VCaP (cell line): ENCODE data around the gene CLEC20A.

Experiments
- H3K27ac ChIP-seq: fragments of 450-650 bp; 2 replicates; pipeline ENCODE4 v1.5.1; 2017
- TF ChIP-seq, protein P1 (sequence below): fragments of 450-650 bp; conservative IDR thresholded peaks from 2 replicates; pipeline ENCODE4 v1.5.1; 2017; ENCODE audit warnings: mild to moderate bottlenecking, moderate library complexity

The CLEC20A gene

GRCh38 chr1:178502856-178503255 is 6.1 kb upstream of the CLEC20A start:
- TF ChIP-seq, protein P1, sequence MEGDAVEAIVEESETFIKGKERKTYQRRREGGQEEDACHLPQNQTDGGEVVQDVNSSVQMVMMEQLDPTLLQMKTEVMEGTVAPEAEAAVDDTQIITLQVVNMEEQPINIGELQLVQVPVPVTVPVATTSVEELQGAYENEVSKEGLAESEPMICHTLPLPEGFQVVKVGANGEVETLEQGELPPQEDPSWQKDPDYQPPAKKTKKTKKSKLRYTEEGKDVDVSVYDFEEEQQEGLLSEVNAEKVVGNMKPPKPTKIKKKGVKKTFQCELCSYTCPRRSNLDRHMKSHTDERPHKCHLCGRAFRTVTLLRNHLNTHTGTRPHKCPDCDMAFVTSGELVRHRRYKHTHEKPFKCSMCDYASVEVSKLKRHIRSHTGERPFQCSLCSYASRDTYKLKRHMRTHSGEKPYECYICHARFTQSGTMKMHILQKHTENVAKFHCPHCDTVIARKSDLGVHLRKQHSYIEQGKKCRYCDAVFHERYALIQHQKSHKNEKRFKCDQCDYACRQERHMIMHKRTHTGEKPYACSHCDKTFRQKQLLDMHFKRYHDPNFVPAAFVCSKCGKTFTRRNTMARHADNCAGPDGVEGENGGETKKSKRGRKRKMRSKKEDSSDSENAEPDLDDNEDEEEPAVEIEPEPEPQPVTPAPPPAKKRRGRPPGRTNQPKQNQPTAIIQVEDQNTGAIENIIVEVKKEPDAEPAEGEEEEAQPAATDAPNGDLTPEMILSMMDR: no peak
- no peak overlapping the region for H3K27ac ChIP-seq

- no peak overlapping the region for H3K27ac ChIP-seq
- TF ChIP-seq, protein P1: no peak
Measured at GRCh38 chr1:178502330-178502714, 5.6 kb upstream of the CLEC20A start.

DNA sequence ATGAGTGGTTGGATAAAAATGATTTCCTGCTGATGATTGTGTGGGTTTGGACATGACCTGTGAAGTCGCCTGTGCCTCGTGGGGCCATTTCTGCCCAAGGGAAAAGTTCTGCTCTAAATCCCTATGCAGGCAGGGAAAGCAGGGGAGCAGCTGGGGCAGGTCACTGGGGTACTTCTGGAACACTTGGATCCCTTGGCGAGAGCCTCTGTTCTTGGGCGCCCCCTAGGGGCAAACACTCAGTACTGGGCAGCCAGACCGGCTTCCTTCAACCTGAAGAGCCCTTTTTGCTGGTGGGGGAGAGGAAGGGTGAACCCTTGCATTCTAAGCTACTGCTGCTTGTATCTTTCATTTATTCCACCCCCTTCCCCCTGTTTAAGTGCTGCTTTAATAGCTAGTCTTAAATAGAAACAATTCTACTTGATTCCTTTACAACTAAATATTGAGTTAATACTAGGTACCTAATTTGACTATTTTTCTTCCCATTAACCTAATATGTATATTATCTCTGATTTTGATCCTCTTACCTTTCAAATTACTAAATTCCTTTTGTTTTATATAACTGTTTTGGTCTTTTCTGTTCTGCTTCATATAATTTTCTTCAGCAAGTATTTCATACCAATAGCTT is 5.1 kb upstream of the CLEC20A start:
- no peak overlapping the region for H3K27ac ChIP-seq
- TF ChIP-seq, protein P1: peak; percentile 80

GRCh38 chr1:178500936-178501554 is 4.3 kb upstream of the CLEC20A start:
- no peak overlapping the region for H3K27ac ChIP-seq
- TF ChIP-seq, protein P1: no peak

DNA sequence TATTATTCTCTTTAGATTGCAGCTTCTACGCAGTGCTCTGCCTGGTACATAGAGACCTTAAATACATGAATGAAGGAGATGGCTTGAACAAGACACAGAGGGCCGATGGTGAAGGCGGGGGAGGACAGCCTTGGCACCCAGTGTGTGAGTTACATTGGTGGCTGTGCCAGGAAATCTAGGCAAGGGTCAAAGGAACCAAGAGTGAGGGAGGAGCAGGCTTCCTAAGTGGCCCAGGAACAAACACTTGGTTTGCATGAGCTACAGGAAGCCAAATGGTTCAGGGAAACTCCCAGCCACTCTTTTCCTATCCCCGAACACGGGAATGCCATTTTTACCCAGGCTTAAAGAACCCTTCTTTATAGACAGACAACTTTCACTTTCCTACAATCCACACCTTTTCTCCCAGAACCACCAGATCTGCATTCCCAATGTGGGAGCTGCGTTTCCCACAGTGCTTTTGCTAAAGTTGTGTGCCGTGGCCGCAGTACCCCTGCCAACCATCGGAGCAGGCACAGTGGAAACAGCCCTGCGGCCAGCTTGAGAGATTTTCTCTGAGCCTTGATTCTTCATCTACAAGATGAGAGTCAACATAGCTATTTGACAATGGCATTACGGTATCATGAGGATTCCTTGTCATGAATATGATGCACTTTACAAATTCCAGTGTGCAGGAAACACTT is 3.5 kb upstream of the CLEC20A start:
- no peak overlapping the region for H3K27ac ChIP-seq
- TF ChIP-seq, protein P1: peak; percentile 42; the same call in 1 of the 2 replicates

GRCh38 chr1:178498896-178499675 is 2.3 kb upstream of the CLEC20A start:
- TF ChIP-seq, protein P1: no peak
- H3K27ac ChIP-seq: no peak overlapping the region
